ENCODE measurements around the gene PAIP2. TPM values are rescaled to one million over a fixed set of nuclear protein-coding genes. Genes with fewer than 3 reads are reported as not detected.
"Not testable (repeated sequence)": the region's sequence is repeated elsewhere in the genome, so short reads cannot be mapped to it uniquely, and the experiment has no call there.

PAIP2 gene
- total RNA-seq, 1 experiment from 2014 or later, result 79.4 TPM

DNA sequence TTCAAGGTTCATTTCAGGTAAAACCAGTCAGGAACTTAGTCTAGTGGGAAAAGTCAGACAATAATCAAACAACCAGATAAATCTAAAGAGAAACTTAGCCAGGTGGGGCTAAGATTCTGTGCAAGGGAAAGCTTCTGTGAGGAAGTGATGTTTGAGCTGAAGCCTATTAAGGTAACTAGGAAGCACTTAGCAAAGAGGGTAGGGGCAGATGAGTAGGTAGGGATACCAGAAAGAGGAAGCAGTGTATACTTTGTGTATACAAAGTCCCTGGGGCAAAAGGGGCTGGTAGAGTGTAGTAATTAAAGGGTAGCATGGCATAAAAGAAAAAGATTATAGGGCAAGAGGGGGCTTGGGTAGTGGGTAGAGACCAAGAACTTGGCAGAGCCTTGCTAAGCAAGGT, 65.9 kb downstream of the PAIP2 start:
- H3K4me1 ChIP-seq (ENCODE audit: control insufficient read depth, insufficient read depth, low read length), result peaks cover 14% of the 10 kb centered on the region
- no TSS peak for BruUV-seq (replicated peaks)
- TF ChIP-seq, protein P1, sequence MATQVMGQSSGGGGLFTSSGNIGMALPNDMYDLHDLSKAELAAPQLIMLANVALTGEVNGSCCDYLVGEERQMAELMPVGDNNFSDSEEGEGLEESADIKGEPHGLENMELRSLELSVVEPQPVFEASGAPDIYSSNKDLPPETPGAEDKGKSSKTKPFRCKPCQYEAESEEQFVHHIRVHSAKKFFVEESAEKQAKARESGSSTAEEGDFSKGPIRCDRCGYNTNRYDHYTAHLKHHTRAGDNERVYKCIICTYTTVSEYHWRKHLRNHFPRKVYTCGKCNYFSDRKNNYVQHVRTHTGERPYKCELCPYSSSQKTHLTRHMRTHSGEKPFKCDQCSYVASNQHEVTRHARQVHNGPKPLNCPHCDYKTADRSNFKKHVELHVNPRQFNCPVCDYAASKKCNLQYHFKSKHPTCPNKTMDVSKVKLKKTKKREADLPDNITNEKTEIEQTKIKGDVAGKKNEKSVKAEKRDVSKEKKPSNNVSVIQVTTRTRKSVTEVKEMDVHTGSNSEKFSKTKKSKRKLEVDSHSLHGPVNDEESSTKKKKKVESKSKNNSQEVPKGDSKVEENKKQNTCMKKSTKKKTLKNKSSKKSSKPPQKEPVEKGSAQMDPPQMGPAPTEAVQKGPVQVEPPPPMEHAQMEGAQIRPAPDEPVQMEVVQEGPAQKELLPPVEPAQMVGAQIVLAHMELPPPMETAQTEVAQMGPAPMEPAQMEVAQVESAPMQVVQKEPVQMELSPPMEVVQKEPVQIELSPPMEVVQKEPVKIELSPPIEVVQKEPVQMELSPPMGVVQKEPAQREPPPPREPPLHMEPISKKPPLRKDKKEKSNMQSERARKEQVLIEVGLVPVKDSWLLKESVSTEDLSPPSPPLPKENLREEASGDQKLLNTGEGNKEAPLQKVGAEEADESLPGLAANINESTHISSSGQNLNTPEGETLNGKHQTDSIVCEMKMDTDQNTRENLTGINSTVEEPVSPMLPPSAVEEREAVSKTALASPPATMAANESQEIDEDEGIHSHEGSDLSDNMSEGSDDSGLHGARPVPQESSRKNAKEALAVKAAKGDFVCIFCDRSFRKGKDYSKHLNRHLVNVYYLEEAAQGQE (IDR thresholded peaks at IDR 0.05; ENCODE audit: insufficient read depth in 1 of 2, low read depth in 2 of 2, low read length in 1 of 2), result no peak
- TF ChIP-seq, protein P2, sequence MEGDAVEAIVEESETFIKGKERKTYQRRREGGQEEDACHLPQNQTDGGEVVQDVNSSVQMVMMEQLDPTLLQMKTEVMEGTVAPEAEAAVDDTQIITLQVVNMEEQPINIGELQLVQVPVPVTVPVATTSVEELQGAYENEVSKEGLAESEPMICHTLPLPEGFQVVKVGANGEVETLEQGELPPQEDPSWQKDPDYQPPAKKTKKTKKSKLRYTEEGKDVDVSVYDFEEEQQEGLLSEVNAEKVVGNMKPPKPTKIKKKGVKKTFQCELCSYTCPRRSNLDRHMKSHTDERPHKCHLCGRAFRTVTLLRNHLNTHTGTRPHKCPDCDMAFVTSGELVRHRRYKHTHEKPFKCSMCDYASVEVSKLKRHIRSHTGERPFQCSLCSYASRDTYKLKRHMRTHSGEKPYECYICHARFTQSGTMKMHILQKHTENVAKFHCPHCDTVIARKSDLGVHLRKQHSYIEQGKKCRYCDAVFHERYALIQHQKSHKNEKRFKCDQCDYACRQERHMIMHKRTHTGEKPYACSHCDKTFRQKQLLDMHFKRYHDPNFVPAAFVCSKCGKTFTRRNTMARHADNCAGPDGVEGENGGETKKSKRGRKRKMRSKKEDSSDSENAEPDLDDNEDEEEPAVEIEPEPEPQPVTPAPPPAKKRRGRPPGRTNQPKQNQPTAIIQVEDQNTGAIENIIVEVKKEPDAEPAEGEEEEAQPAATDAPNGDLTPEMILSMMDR (IDR thresholded peaks at IDR 0.05), result no peak
- TF ChIP-seq POLR2AphosphoS5 (IDR thresholded peaks at IDR 0.05; ENCODE audit: low read depth, low read length) (no peak), SIN3A (IDR thresholded peaks at IDR 0.05; ENCODE audit: borderline replicate concordance, insufficient read depth, low read depth, low read length) (no peak), TCF7L2 (IDR thresholded peaks at IDR 0.05; ENCODE audit: low read depth, low read length) (no peak)
- CTCF ChIA-PET, result no interaction called here
- in situ Hi-C loops (cut with HindIII; ENCODE audit: low pct_unique_long_range_greater_than_20kb, low sequenced_read_pairs), result loop anchor here (25.0 kb wide), 1 partner anchor 105 kb away; no protein-coding TSS in a partner anchor
- intact Hi-C loops (cut with micrococcal nuclease; ENCODE audit: unreplicated experiment), result no loop called here
- H3K27ac ChIP-seq (ENCODE audit: low read length), result no peak overlapping the region
- ATAC-seq, result no peak
- DNase-seq (ENCODE audit: low read depth, low spot score), result no peak
- H3K9me3 ChIP-seq (ENCODE audit: control insufficient read depth, insufficient read depth, low read depth, low read length), result no peaks in the 10 kb centered on the region
- POLR2A ChIA-PET, result no interaction called here
- H3K27me3 ChIP-seq (ENCODE audit: control insufficient read depth, insufficient read depth, low read length), result no peaks in the 10 kb centered on the region
- no peak overlapping the region for H3K4me3 ChIP-seq (ENCODE audit: low read depth in 2 of 2, low read length in 2 of 2)
- no peaks in the 10 kb centered on the region for H3K36me3 ChIP-seq (ENCODE audit: control insufficient read depth, insufficient read depth, low read length)

GRCh38 chr5:139408191-139408590, 66.5 kb downstream of the PAIP2 start:
- no peak for ATAC-seq
- no peak for DNase-seq (ENCODE audit: low read depth, low spot score)
- no peak overlapping the region for H3K27ac ChIP-seq (ENCODE audit: low read length)
- no peaks in the 10 kb centered on the region for H3K27me3 ChIP-seq (ENCODE audit: control insufficient read depth, insufficient read depth, low read length)
- TF ChIP-seq, protein P2 (IDR thresholded peaks at IDR 0.05), result no peak
- TF ChIP-seq TCF7L2 (IDR thresholded peaks at IDR 0.05; ENCODE audit: low read depth, low read length) (no peak), POLR2AphosphoS5 (IDR thresholded peaks at IDR 0.05; ENCODE audit: low read depth, low read length) (no peak), SIN3A (IDR thresholded peaks at IDR 0.05; ENCODE audit: borderline replicate concordance, insufficient read depth, low read depth, low read length) (no peak)
- TF ChIP-seq, protein P1 (IDR thresholded peaks at IDR 0.05; ENCODE audit: insufficient read depth in 1 of 2, low read depth in 2 of 2, low read length in 1 of 2), result no peak
- ChIA-PET POLR2A (no interaction called here), CTCF (interaction anchor here (0.6 kb wide), 1 partner anchor 189 kb away, joined by 6 read pairs; no protein-coding TSS in a partner anchor)
- peaks cover 9% of the 10 kb centered on the region for H3K4me1 ChIP-seq (ENCODE audit: control insufficient read depth, insufficient read depth, low read length)
- H3K9me3 ChIP-seq (ENCODE audit: control insufficient read depth, insufficient read depth, low read depth, low read length), result no peaks in the 10 kb centered on the region
- intact Hi-C loops (cut with micrococcal nuclease; ENCODE audit: unreplicated experiment) (no loop called here), in situ Hi-C loops (cut with HindIII; ENCODE audit: low pct_unique_long_range_greater_than_20kb, low sequenced_read_pairs) (loop anchor here (25.0 kb wide), 1 partner anchor 104 kb away; no protein-coding TSS in a partner anchor)
- BruUV-seq (replicated peaks), result no TSS peak
- H3K4me3 ChIP-seq (ENCODE audit: low read depth in 2 of 2, low read length in 2 of 2), result no peak overlapping the region
- no peaks in the 10 kb centered on the region for H3K36me3 ChIP-seq (ENCODE audit: control insufficient read depth, insufficient read depth, low read length)

- H3K4me1 ChIP-seq (ENCODE audit: control insufficient read depth, insufficient read depth, low read length); BruUV-seq (replicated peaks); H3K27ac ChIP-seq (ENCODE audit: low read length); POLR2A ChIA-PET; DNase-seq (ENCODE audit: low read depth, low spot score); H3K9me3 ChIP-seq (ENCODE audit: control insufficient read depth, insufficient read depth, low read depth, low read length); intact Hi-C loops (cut with micrococcal nuclease; ENCODE audit: unreplicated experiment); H3K36me3 ChIP-seq (ENCODE audit: control insufficient read depth, insufficient read depth, low read length); CTCF ChIA-PET; H3K27me3 ChIP-seq (ENCODE audit: control insufficient read depth, insufficient read depth, low read length); ATAC-seq; H3K4me3 ChIP-seq (ENCODE audit: low read depth in 2 of 2, low read length in 2 of 2): not testable (repeated sequence)
- in situ Hi-C loops (cut with HindIII; ENCODE audit: low pct_unique_long_range_greater_than_20kb, low sequenced_read_pairs), result loop anchor here (25.0 kb wide), 1 partner anchor 103 kb away; no protein-coding TSS in a partner anchor
Measured at GRCh38 chr5:139409116-139409515, 67.5 kb downstream of the PAIP2 start.

Measured in Panc1 (cell line).